Measurements from ENCODE around the gene PAX6. TPM values are rescaled to one million over a fixed set of nuclear protein-coding genes. Genes with fewer than 3 reads are reported as not detected.

PAX6 gene
- total RNA-seq, 1 donor from 2014 or later = 30.7 TPM

GRCh38 chr11:31819621-31820437 is 8.7 kb upstream of the PAX6 start:
- DNase-seq = no peak
- peaks cover 26% of the 10 kb centered on the region for H3K27me3 Mint-ChIP-seq (ENCODE audit: unreplicated experiment)
- peaks cover 5% of the 10 kb centered on the region for H3K36me3 Mint-ChIP-seq (ENCODE audit: unreplicated experiment)
- no peak for TF ChIP-seq CTCF (IDR thresholded peaks at IDR 0.05; ENCODE audit: partially characterized antibody, unreplicated experiment)
- H3K4me3 Mint-ChIP-seq (ENCODE audit: unreplicated experiment) = no peak overlapping the region
- H3K9me3 Mint-ChIP-seq (ENCODE audit: unreplicated experiment) = peaks cover 8% of the 10 kb centered on the region
- no peak overlapping the region for H3K27ac Mint-ChIP-seq (ENCODE audit: unreplicated experiment)
- H3K4me1 Mint-ChIP-seq (ENCODE audit: low read depth, unreplicated experiment) = peaks cover 20% of the 10 kb centered on the region

- no peak for TF ChIP-seq CTCF (IDR thresholded peaks at IDR 0.05; ENCODE audit: partially characterized antibody, unreplicated experiment)
- peaks cover 23% of the 10 kb centered on the region for H3K4me1 Mint-ChIP-seq (ENCODE audit: low read depth, unreplicated experiment)
- H3K4me3 Mint-ChIP-seq (ENCODE audit: unreplicated experiment) = peak overlapping the region; percentile 59
- peaks cover 8% of the 10 kb centered on the region for H3K9me3 Mint-ChIP-seq (ENCODE audit: unreplicated experiment)
- H3K27ac Mint-ChIP-seq (ENCODE audit: unreplicated experiment) = no peak overlapping the region
- DNase-seq = no peak
- H3K27me3 Mint-ChIP-seq (ENCODE audit: unreplicated experiment) = peaks cover 28% of the 10 kb centered on the region
- H3K36me3 Mint-ChIP-seq (ENCODE audit: unreplicated experiment) = peaks cover 5% of the 10 kb centered on the region
Measured at GRCh38 chr11:31818874-31819331, 7.8 kb upstream of the PAX6 start.

- peak overlapping the region; percentile 59 for H3K4me3 Mint-ChIP-seq (ENCODE audit: unreplicated experiment)
- H3K4me1 Mint-ChIP-seq (ENCODE audit: low read depth, unreplicated experiment) = peaks cover 23% of the 10 kb centered on the region
- H3K27me3 Mint-ChIP-seq (ENCODE audit: unreplicated experiment) = peaks cover 32% of the 10 kb centered on the region
- TF ChIP-seq CTCF (IDR thresholded peaks at IDR 0.05; ENCODE audit: partially characterized antibody, unreplicated experiment) = no peak
- DNase-seq = no peak
- H3K36me3 Mint-ChIP-seq (ENCODE audit: unreplicated experiment) = peaks cover 5% of the 10 kb centered on the region
- peaks cover 12% of the 10 kb centered on the region for H3K9me3 Mint-ChIP-seq (ENCODE audit: unreplicated experiment)
- no peak overlapping the region for H3K27ac Mint-ChIP-seq (ENCODE audit: unreplicated experiment)
Measured at GRCh38 chr11:31818425-31818755, 7.3 kb upstream of the PAX6 start.

GRCh38 chr11:31817621-31818424 is 6.7 kb upstream of the PAX6 start:
- DNase-seq = peak; percentile 49
- peaks cover 31% of the 10 kb centered on the region for H3K27me3 Mint-ChIP-seq (ENCODE audit: unreplicated experiment)
- peaks cover 5% of the 10 kb centered on the region for H3K36me3 Mint-ChIP-seq (ENCODE audit: unreplicated experiment)
- H3K9me3 Mint-ChIP-seq (ENCODE audit: unreplicated experiment) = peaks cover 13% of the 10 kb centered on the region
- H3K27ac Mint-ChIP-seq (ENCODE audit: unreplicated experiment) = no peak overlapping the region
- no peak for TF ChIP-seq CTCF (IDR thresholded peaks at IDR 0.05; ENCODE audit: partially characterized antibody, unreplicated experiment)
- peak overlapping the region; percentile 77 for H3K4me3 Mint-ChIP-seq (ENCODE audit: unreplicated experiment)
- peaks cover 23% of the 10 kb centered on the region for H3K4me1 Mint-ChIP-seq (ENCODE audit: low read depth, unreplicated experiment)

All from glutamatergic neuron (in vitro differentiated cells).